ENCODE results near the gene RBM22.

The RBM22 gene

DNA sequence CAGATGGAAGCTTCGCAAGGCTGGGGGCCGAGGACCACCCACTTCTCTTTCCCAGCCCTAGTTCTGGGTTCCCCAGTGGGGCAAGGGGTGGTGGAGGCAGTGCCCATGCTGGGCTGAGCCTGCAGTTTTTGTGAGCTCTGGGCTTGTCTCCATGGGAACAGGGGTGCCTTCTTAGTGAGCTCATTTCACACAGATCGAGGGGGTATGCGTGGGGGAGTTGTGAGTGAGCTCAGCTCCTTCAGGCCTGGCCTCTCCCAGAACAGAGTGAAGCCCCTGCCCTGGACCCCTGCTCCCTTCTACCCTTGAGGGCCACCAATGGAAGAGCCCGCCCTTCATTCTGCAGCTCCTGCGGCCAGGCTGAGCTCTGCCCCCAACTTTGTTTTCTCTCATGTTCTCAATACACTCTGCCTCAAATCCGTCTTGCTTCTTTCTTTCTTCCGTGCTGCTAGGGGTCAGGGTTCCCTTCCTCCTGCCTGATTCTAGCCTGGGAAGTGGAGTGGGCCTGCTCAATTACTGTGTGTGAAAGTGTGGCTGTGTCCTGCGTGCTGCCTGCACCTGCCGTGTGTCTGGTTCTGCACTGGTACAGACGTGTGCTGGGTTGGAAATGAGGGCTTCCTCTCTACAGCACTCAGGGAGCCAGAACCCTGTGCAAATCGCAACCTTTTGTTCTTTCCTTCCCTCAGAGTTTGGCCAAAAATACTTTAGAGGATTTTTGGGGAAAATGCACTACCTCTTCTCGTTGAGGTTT, 48.8 kb downstream of the RBM22 start:
- DNase-seq (ENCODE audit: low read depth): no peak

DNA sequence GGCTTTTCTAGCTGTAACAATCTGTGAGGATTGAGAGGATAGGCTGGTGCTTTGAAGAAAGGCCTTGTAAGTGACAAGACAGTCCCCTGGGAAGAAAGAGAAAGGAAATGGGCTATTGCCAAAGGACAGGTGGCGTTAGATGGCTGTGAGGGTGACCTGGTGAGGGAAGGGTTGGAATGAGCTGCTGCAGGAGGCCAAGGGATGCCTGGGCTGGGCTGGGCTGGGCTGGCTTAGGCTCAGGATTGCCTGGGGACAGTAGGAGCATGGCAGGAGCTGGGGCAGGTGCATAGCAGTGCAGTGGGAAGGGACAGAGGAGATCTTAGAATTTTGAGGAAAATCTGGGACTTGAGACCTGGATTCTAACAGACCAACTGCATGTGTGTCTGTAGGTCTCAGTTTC, 49.5 kb downstream of the RBM22 start:
- DNase-seq (ENCODE audit: low read depth): no peak

DNA sequence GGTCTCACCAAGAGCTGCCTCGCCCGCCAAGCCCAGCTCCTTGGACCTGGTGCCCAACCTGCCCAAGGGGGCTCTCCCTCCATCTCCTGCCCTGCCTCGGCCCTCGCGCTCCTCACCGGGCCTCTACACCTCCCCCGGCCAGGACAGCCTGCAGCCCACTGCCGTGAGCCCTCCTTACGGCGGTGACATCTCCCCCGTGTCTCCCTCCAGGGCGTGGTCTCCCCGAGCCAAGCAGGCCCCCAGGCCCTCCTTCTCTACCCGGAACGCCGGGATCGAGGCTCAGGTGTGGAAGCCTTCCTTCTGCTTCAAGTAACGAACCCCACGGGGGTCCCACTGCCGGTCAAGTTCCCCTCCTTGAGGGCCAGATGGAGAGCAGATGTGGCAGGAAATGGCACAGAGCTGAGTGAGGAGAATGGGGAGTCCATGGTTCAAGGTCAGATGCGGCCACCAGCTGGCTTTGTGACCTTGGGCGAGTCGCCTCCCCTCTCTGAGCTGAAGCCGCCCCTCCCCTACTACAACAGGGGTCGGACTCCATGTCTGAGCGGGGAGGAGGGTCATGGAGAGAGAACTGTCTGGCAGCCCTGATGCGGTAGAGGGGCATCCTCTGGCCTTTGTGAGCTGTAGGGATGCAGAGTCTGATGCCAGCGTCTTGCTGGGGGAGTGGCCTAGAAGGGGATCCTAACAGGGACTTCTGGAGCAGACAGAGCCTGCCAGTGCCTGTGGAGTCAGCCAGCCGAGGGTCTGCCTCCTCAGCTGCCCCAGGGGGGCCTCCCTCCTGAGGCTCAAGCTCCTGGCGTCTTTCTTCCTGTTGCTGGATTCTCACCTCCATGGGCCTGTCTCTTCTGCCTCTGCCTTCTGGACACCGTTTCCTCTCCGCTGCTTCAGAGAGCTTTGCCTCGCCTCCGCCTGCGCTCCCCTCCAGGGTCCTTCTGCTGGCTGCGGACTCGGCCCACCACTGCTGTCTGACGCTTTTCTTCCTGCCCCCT, 50.5 kb downstream of the RBM22 start:
- DNase-seq (ENCODE audit: low read depth): no peak

DNA sequence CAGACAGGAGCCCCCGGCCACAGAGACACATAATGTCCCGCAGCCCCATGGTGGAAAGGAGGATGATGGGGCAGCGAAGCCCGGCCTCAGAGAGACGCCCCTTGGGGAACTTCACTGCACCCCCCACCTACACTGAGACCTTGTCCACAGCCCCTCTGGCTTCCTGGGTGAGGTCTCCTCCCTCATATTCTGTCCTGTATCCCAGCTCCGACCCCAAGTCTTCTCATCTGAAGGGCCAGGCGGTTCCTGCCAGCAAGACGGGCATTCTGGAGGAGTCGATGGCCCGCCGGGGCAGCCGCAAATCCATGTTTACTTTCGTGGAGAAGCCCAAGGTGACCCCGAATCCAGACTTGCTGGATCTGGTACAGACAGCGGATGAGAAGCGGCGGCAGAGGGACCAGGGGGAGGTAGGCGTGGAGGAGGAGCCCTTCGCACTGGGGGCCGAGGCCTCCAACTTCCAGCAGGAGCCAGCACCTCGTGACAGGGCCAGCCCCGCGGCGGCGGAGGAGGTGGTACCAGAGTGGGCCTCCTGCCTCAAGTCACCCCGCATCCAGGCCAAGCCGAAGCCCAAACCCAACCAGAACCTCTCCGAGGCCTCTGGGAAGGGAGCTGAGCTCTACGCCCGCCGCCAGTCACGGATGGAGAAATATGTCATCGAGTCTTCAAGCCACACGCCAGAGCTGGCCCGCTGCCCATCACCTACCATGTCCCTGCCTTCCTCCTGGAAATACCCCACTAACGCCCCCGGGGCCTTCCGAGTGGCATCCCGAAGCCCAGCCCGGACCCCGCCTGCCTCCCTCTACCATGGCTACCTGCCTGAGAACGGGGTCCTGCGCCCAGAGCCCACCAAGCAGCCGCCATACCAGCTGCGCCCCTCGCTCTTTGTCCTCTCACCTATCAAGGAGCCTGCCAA, 51.5 kb downstream of the RBM22 start:
- no peak for DNase-seq (ENCODE audit: low read depth)

DNA sequence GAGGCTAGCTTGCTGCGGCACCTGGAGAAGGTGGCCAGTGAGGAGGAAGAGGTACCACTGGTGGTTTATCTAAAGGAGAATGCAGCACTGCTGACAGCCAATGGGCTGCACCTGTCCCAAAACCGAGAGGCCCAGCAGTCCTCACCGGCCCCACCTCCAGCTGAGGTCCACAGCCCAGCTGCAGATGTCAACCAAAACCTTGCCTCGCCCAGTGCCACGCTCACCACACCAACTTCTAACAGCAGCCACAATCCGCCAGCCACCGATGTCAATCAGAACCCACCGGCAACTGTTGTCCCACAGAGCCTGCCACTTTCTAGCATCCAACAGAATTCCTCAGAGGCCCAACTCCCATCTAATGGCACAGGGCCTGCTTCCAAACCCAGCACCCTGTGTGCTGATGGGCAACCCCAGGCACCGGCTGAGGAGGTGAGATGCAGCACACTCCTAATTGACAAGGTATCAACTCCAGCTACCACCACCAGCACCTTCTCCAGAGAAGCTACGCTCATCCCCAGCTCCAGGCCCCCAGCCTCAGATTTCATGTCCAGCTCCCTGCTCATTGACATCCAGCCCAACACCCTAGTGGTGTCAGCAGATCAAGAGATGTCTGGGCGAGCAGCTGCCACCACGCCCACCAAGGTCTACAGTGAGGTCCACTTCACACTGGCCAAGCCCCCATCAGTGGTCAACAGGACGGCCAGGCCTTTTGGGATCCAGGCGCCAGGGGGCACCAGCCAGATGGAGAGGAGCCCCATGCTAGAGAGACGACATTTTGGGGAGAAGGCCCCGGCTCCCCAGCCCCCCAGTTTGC, 52.4 kb downstream of the RBM22 start:
- DNase-seq (ENCODE audit: low read depth): no peak

DNA sequence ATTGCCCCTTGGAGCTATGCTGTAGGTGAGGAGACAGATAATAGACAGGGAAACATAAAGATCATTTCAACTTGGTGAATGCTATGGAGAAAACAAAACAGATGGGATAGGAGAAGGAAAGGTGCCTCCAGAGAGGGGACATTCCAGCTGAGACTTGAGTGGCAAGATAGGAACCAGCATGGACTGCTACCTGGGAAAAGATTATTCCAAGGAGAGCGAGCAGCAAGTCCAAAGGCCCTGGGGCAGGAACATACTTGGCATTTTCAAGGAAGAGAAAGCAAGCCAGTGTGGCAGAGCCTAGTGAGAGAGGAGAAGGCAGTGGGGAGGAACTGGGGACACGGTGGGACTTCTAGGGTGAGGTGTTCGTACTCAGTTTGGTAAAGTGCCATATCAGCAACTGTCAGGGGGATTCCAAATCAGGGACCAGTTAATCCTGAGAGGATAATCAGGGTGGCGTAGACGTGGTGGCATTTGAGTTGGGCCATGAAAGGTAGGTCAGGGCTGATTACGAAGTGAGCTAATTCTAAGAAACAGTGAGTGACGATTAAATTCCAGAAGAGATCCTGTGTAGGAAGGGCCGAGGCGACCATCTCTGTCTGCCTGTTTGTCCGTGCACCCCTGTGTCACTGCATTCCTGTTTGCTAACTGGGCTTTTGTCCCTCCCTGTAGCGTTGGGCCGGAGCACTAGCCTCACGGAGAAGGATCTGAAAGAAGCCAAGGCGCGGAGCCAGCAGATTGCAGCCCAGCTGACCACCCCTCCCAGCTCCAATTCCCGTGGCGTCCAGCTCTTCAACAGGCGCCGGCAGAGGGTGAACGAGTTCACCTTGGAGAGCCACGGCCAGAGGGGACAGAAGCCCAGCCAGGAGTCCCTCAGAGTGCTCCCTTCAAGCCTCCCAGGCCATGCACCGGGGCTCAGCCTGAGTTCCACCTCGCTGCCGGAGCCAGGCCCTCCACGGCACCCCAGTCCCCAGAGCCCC, 53.3 kb downstream of the RBM22 start:
- DNase-seq (ENCODE audit: low read depth): no peak

DNA sequence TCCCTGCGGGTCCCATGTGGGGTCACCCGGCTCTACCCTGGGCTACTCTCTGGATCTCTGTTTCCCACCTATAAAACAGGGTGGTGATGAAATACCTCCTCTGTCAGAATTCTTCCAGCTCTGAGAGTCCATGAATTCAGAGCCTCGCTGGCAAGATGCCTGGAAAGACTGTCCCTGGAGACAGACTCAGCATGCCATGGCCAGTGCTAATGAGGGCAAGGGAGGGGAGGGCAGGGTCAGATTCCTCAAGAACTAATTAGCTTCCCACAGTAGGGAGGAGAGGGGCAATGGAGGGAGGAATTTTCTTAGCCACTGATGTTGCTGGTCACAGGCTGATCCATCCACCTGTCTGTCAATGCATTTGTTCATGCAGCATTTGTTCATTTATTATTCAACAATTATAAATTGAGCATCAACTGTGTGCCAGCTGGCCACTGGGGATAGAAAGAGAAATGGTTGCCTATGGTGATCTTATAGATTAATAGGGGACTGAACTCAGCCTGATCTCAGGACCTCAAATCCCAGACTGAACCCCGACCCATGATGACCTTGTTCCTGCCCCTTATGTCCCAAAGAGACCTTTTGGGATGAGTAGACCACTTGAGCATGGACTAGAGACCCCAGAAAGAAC, 55.7 kb downstream of the RBM22 start:
- no peak for DNase-seq (ENCODE audit: low read depth)

DNA sequence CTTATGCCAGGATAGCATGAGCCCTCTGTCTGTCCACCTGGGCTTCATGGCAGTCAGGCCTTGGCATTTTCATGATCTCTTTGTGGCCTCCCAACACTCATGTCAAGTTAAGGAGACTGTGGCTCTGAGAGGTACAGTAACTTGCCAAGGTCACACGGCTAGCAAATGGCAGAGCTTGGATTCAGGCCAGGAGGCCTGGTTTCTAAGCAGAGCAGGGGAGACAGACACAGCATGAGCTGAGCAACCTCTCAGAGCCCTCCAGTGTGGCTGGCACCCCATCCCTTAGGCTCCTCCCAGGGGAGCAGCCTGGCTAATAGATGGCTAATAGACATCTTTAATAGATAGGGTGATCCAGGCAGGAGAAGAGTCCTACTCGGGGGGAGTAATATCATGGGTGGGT, 56.3 kb downstream of the RBM22 start:
- DNase-seq (ENCODE audit: low read depth): no peak

DNA sequence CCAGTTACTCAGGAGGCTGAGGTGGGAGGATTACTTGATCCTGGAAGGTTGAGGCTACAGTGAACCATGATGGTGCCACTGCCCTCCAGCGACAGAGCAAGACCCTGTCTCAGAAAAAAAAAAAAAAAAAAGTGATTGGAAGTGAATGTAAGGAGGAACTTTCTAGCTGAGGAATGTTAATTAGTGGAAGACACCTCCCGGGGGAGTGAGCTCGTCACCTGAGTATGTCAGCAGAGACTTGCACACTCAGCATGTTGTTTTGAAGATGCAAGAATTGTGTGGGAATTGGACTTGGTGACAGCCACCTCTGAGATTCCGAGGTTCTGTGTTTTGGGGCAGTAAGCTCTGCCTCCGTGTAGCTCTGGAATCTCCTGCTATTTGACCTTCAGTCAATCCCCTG, 56.8 kb downstream of the RBM22 start:
- DNase-seq (ENCODE audit: low read depth): no peak

DNA sequence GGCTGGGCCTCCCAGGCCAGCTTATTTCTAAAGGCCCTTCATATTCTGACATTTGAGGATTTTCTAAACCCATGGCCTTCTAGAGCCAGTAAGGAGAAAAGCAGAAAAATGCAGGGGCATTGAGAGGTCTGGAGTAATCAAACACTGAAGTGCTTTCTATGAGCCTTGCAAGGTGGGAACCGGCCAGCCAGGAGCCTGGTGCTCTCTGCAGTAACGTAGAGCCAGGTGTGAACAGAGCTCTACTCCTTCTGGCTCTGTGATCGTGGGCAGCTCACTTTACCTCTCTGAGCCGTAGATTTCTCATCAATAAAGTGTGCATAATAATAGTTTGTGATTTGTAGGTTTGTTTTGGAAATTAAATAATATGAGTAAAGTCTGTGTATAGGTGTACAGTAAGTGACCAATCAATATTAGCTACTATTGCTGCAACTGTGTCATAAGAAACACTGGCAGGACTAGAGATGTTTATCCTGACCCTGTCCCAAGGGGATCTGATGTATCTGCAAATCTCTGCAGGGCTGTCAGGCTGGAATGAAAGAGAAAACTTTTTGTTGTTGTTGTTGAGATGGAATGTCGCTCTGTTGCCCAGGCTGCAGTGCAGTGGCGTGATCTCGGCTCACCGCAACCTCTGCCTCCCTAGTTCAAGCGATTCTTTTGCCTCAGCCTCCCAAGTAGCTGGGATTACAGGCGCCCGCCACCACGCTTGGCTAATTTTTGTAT, 57.7 kb downstream of the RBM22 start:
- DNase-seq (ENCODE audit: low read depth): no peak

DNA sequence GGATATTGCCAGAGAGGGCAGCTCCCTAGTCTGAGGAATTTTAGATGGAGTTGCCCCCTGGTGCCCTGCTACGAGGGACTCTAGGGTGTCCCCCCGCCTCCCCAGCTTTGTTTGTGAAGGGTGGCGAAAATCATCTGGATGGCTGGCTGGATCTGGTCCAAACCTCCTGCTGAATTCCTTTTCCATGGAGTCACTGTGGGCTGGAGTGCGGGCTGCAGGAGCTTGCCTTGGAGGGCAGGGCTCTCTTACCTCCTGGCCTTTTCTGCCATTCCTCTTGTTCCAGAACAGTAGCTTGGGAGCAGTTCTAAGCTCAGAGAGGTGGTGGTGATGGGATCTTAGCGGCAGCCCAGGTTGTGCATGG, 58.3 kb downstream of the RBM22 start:
- no peak for DNase-seq (ENCODE audit: low read depth)

DNA sequence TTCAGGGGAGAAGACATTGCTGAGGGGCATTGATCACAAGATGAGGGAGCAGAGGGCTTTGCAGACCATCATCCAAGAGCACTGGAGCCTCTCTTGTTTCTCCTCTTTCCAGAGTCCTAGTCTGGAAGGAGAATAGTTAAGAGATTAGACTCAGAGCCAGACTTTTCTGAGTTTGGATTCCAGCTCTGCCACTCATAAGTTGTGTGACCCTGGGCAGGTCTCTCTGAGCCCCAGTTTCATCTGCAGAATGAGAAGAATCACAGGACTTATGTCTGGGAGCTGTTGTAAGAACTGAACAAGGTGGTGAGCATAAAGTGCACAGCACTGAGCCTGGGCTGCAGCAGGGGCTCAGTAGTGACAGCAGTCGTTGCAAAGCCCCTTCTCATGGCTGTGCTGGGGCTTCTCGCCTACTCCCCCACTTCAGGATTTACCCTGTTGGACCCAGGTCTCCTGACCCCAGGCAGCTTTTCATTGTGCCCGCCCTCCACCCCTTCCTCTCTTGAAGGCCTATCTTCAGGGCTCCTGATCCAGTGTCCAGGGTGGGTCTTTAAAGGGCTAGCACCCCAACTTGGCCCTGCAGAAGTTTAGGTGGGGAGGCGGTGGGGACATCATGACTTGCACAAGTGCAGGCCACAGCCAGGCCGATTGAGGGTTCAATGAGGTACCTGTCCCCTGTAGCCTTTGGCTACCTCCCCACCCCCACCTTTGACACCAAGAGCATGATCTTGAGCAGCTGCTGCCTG, 58.9 kb downstream of the RBM22 start:
- no peak for DNase-seq (ENCODE audit: low read depth)

DNA sequence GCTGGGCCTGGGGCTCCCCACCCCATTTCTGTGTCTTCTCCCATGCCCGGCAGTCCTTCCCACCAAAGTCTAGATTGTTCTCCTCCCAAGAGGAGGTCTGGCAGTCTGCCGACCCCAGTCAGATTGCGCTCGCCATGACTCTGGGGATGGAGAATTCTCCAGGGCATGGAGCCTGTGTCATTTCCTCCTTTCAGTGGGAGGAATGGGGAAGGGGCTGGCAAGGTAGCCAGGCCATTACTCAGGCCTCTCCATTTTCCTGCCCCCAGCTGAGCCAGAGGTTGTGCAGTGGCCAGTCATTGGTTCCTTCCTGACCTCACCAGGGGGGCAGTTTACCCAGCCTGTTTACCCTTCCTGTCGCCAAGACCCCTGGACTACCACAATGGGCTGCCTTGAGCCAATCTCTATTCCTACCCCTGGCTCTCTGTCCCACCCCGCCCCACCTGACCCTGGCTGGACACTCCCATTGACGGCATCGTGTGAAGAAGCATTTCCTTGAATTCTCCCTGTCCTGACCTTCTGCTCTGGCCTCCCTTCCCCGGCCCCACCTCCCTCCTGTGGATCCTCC, 59.8 kb downstream of the RBM22 start:
- DNase-seq (ENCODE audit: low read depth): no peak

All from activated T-cell treated with anti-CD3 and anti-CD28 coated beads for 24 hours (primary cell).